GM18909 (cell line): Measurements from ENCODE around the gene BAIAP2.
"Not testable (repeated sequence)": the region's sequence is repeated elsewhere in the genome, so short reads cannot be mapped to it uniquely, and the experiment has no call there.

Source experiments
- ATAC-seq: cut with Tn5 transposase; IDR thresholded peaks from one replicate; pipeline ENCODE4 v1.9.1; 2021; ENCODE audit warnings: mild to moderate bottlenecking; ENCODE audit not compliant: unreplicated experiment, poor library complexity

Gene BAIAP2

GRCh38 chr17:81000334-81000630 lies 34.7 kb upstream of the BAIAP2 start:
- ATAC-seq, result no peak

DNA sequence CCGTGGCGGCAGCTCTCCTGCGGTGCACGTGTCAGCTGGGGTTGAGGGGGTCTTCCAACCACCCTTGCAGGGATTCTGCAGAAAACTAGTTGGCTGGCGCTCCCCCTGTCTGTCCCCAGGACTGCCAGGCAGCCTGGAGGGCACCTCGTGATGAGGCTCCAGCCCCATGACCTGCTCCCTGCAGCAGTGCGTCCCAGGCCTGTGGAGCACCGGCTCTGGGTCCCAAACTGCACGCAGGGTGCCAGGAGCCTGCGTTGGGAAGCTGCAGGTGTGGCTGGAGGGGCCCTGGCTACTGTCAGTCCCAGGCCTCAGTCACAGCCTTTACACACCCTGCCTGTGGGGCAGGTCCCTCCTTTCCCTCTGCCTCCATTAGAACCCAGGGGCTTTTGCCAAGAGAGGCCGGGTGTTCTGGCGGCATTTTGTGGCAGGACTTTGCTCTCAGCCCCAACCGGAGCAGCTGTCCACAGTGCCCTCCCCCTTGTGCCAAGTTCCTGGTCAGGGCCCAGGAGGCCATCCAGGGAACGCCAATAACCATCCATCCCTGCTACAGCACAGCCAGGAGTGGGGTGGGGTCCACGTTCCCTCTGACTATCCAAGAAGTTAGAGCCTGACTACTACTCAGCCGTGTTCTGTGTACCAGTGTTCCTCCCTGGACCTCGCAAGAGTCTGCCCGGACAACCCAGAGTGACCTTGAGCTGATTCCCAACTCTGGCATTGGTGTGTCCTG lies 34.2 kb upstream of the BAIAP2 start:
- no peak for ATAC-seq

- no peak for ATAC-seq
Measured at GRCh38 chr17:81002013-81002384, 33.0 kb upstream of the BAIAP2 start.

GRCh38 chr17:81002409-81003361 lies 32.3 kb upstream of the BAIAP2 start:
- ATAC-seq, result no peak

DNA sequence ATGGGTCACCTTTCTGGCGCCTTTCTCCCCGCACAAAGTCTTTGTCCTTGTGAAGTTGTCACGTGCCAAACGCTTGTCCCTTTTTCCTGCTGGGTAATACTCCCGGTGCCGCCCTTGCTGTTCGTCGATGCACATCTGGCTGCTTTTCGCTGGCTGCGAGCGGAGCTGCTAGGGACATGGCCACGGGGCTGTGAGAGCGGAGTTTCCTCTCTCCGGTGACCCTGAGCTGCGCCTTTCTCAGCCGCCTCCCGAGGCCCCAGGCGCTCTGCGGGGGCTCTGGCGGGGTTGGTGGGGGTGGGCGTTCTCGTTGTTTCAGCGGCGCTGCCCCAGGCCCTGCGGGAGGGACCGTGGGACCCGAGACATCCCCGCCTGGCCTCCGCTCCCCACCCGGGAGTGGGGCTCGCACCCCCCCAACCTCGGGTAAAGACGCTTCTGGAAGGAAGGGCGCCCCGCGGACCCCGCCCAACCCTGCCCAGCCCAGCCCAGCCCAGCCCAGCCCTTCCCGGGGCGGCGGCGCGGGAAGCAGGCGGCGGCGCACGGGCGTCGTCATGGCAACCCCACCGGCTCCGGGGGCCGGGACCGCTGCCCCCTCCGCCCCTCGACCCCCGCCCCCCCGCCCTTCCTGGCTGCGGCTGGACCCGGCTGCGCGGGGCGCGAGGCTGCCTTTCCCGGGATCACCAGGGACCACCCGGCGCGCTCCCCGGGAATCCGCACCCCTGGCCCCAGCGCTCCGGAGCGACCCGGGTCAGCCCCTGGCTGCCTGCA lies 31.1 kb upstream of the BAIAP2 start:
- no peak for ATAC-seq

- no peak for ATAC-seq
Measured at GRCh38 chr17:81006891-81007290, 28.1 kb upstream of the BAIAP2 start.

GRCh38 chr17:81008140-81008539 lies 26.8 kb upstream of the BAIAP2 start:
- no peak for ATAC-seq

GRCh38 chr17:81009136-81009535 lies 25.8 kb upstream of the BAIAP2 start:
- no peak for ATAC-seq

- no peak for ATAC-seq
Measured at GRCh38 chr17:81010935-81011334, 24.0 kb upstream of the BAIAP2 start.

- no peak for ATAC-seq
Measured at GRCh38 chr17:81011951-81012350, 23.0 kb upstream of the BAIAP2 start.

DNA sequence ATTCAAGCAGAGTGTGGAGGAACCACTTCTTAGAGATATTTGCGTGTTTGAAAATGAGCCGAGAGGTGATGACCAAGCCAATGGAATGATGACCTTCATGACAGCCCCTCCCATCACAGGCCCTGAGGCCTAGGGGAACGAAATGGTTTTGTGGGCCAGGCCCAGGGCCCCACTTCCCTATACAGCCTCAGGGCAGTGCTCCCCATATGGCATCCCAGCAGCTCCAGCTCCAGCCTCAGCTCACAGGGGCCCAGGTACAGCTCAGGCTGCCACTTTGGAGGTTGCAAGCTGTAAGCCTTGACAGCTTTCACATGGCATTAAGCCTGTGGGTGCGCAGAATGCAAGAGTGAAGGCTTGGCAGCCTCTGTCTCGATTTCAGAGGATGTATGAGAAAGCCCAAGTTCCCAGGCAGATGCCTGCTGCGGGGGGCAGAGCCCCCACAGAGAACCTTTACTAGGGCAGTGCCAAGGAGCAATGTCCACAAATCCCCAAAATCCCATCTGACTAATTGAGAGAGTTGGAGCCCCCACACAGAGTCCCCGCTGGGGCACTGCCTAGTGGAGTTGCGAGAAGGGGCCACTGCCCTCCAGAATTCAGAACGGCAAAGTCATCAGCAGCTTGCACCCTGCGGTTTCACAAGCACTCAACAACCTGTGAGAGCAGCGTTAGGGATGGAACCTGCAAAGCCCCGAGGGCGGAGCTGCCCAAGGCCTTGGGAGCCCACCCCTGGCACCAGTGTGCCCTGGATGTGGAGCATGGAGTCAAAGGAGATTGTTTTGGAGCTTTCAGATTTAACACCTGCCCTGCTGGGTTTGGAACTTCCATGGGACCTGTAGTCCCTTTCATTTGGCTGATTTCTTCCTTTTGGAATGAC lies 22.1 kb upstream of the BAIAP2 start:
- no peak for ATAC-seq

DNA sequence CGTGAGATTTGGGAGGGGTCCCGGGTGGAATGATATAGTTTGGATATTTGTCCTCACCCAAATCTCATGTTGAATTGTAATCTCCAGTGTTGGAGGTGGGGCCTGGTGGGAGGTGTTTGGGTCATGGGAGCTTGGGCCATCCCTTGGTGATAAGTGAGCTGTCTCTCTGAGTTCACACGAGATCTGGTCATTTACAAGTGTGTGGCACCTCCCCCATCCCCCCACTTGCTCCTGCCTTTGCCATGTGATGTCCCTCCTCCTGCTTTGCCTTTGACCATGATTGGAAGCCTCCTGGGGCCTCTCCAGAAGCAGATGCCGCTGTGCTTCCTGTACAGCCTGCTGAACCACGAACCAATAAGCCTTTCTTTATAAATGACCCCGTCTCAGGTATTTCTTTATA lies 21.3 kb upstream of the BAIAP2 start:
- no peak for ATAC-seq

- no peak for ATAC-seq
Measured at GRCh38 chr17:81015136-81015535, 19.8 kb upstream of the BAIAP2 start.

- ATAC-seq, result no peak
Measured at GRCh38 chr17:81016575-81016974, 18.4 kb upstream of the BAIAP2 start.

- ATAC-seq, result not testable (repeated sequence)
Measured at GRCh38 chr17:81017330-81017729, 17.6 kb upstream of the BAIAP2 start.

GRCh38 chr17:81018044-81018802 lies 16.7 kb upstream of the BAIAP2 start:
- ATAC-seq, result no peak

GRCh38 chr17:81019563-81020442 lies 15.1 kb upstream of the BAIAP2 start:
- ATAC-seq, result no peak

- ATAC-seq, result no peak
Measured at GRCh38 chr17:81020443-81020766, 14.5 kb upstream of the BAIAP2 start.
